ENCODE data around the gene KCNA5. TPM values are rescaled to one million over a fixed set of nuclear protein-coding genes. Genes with fewer than 3 reads are reported as not detected.

KCNA5 gene
- total RNA-seq, 1 donor from 2014 or later, result 0.82 TPM

- Mint-ChIP-seq H3K9me3 (no peaks in the 10 kb centered on the region), H3K4me1 (ENCODE audit: unreplicated experiment) (no peaks in the 10 kb centered on the region), H3K27ac (no peak overlapping the region), H3K27me3 (peaks cover 57% of the 10 kb centered on the region), H3K4me3 (no peak overlapping the region), H3K36me3 (no peaks in the 10 kb centered on the region)
- DNase-seq (ENCODE audit: extremely low spot score, unreplicated experiment), result no peak
- TF ChIP-seq CTCF (conservative IDR thresholded peaks at IDR 0.05), result no peak
These were observed 45.0 kb downstream of the KCNA5 start for GRCh38 chr12:5088586-5089264.

- no peak for DNase-seq (ENCODE audit: extremely low spot score, unreplicated experiment)
- no peaks in the 10 kb centered on the region for H3K9me3 Mint-ChIP-seq
- H3K27ac Mint-ChIP-seq, result no peak overlapping the region
- H3K27me3 Mint-ChIP-seq, result peaks cover 59% of the 10 kb centered on the region
- no peaks in the 10 kb centered on the region for H3K4me1 Mint-ChIP-seq (ENCODE audit: unreplicated experiment)
- no peaks in the 10 kb centered on the region for H3K36me3 Mint-ChIP-seq
- TF ChIP-seq CTCF (conservative IDR thresholded peaks at IDR 0.05), result no peak
- no peak overlapping the region for H3K4me3 Mint-ChIP-seq
These were observed 50.9 kb downstream of the KCNA5 start for GRCh38 chr12:5094551-5094950.

- no peaks in the 10 kb centered on the region for H3K9me3 Mint-ChIP-seq
- H3K27me3 Mint-ChIP-seq, result peaks cover 60% of the 10 kb centered on the region
- H3K4me3 Mint-ChIP-seq, result no peak overlapping the region
- no peak for TF ChIP-seq CTCF (conservative IDR thresholded peaks at IDR 0.05)
- H3K27ac Mint-ChIP-seq, result no peak overlapping the region
- H3K4me1 Mint-ChIP-seq (ENCODE audit: unreplicated experiment), result no peaks in the 10 kb centered on the region
- no peak for DNase-seq (ENCODE audit: extremely low spot score, unreplicated experiment)
- H3K36me3 Mint-ChIP-seq, result no peaks in the 10 kb centered on the region
These were observed 51.3 kb downstream of the KCNA5 start for GRCh38 chr12:5094986-5095385.

Other genes with a start within 250 kb of the KCNA5 start
- gene KCNA1, start 134.0 kb upstream of the KCNA5 start, total RNA-seq (ENCODE audit: low replicate concordance), result 0.26 and 1.8 TPM in 2 replicates